Stimulated activated CD4-positive, alpha-beta T cell treated with anti-CD3 and anti-CD28 coated beads, Interleukin-15, amount 100 ng/mL, for 24 hours (primary cell): ENCODE data around the gene CACNA1E.

Source experiments
- DNase-seq: peaks from one replicate; pipeline ENCODE4 v3.0.0-alpha.2; 2020

Gene CACNA1E

GRCh38 chr1:181485287-181486097 lies 2.2 kb downstream of the CACNA1E start:
- peak; percentile 44 for DNase-seq

- DNase-seq: no peak
These were observed 2.7 kb downstream of the CACNA1E start for GRCh38 chr1:181486098-181486420.

GRCh38 chr1:181488866-181489265 lies 5.5 kb downstream of the CACNA1E start:
- no peak for DNase-seq

GRCh38 chr1:181490276-181490675 lies 7.0 kb downstream of the CACNA1E start:
- no peak for DNase-seq

GRCh38 chr1:181490740-181491712 lies 7.7 kb downstream of the CACNA1E start:
- DNase-seq: no peak

- DNase-seq: no peak
These were observed 9.8 kb downstream of the CACNA1E start for GRCh38 chr1:181493166-181493565.

GRCh38 chr1:181493885-181494284 lies 10.6 kb downstream of the CACNA1E start:
- no peak for DNase-seq

- DNase-seq: no peak
These were observed 13.4 kb downstream of the CACNA1E start for GRCh38 chr1:181496759-181497158.

- DNase-seq: no peak
These were observed 14.6 kb downstream of the CACNA1E start for GRCh38 chr1:181497870-181498269.

- no peak for DNase-seq
These were observed 16.5 kb downstream of the CACNA1E start for GRCh38 chr1:181499825-181500224.

- no peak for DNase-seq
These were observed 17.3 kb downstream of the CACNA1E start for GRCh38 chr1:181500636-181501035.

GRCh38 chr1:181501612-181502011 lies 18.3 kb downstream of the CACNA1E start:
- no peak for DNase-seq

- no peak for DNase-seq
These were observed 20.0 kb downstream of the CACNA1E start for GRCh38 chr1:181503171-181503810.

GRCh38 chr1:181504399-181504842 lies 21.1 kb downstream of the CACNA1E start:
- DNase-seq: peak; percentile 38

- DNase-seq: no peak
These were observed 23.4 kb downstream of the CACNA1E start for GRCh38 chr1:181506563-181507353.

- no peak for DNase-seq
These were observed 25.3 kb downstream of the CACNA1E start for GRCh38 chr1:181508486-181509165.

GRCh38 chr1:181513786-181514297 lies 30.5 kb downstream of the CACNA1E start:
- no peak for DNase-seq

- DNase-seq: no peak
These were observed 31.3 kb downstream of the CACNA1E start for GRCh38 chr1:181514298-181515290.

GRCh38 chr1:181516706-181517105 lies 33.4 kb downstream of the CACNA1E start:
- DNase-seq: no peak

GRCh38 chr1:181517181-181517875 lies 34.0 kb downstream of the CACNA1E start:
- no peak for DNase-seq
